Endothelial cell of umbilical vein (primary cell): ENCODE measurements around the gene DLGAP1. TPM values are rescaled to one million over a fixed set of nuclear protein-coding genes. Genes with fewer than 3 reads are reported as not detected.

Experiments
- BruUV-seq: library from RNA; stranded (reverse); fragments of 400-500 nt; replicated peaks from 2 replicates; lab custom pipeline; 2021; lab: Mats Ljungman, UMichigan
- CTCF ChIA-PET: fragments of 300-600, 350-600 bp; sonication (Branson Sonifier 250); formaldehyde crosslinking; loops from one replicate; lab custom pipeline; 2021; ENCODE audit warnings: antibody characterized with exemption, inconsistent platforms; lab: Charles Lee
- POLR2A ChIA-PET: fragments of 300-600, 350-600 bp; sonication (Branson Sonifier 250); formaldehyde crosslinking; loops from one replicate; lab custom pipeline; 2021; ENCODE audit warnings: antibody characterized with exemption, inconsistent platforms; lab: Charles Lee
- DNase-seq: peaks from one replicate; pipeline ENCODE4 v3.0.0-alpha.2; 2011; ENCODE audit warnings: low read depth, low spot score
- FAIRE-seq: peaks from 2 replicates; lab custom pipeline; 2011; peaks lifted over from hg19 to GRCh38; lab: Jason Lieb, UNC
- H2AFZ ChIP-seq: 2 replicates; pipeline ENCODE4 v1.6.0; 2012; ENCODE audit warnings: low read depth, low read length, control low read depth, inconsistent platforms
- H3K27ac ChIP-seq: 2 replicates; pipeline ENCODE4 v1.5.1; 2011; ENCODE audit warnings: low read depth, mild to moderate bottlenecking, control low read depth, low read length, moderate library complexity; ENCODE audit not compliant: insufficient read depth
- H3K27me3 ChIP-seq, 2 experiments: 2 replicates each; pipeline versions ENCODE4 v1.6.0 to v1.6.1; 2011; ENCODE audit warnings: low read length in 2 of 2, mixed read lengths in 1 of 2; ENCODE audit not compliant: control insufficient read depth in 2 of 2, insufficient read depth in 2 of 2
- H3K36me3 ChIP-seq, 2 experiments: 2 replicates in 1 of 2; 3 replicates in 1 of 2; pipeline ENCODE4 v1.5.1; 2011; ENCODE audit warnings: low read length in 2 of 2, mild to moderate bottlenecking in 1 of 2, moderate library complexity in 1 of 2; ENCODE audit not compliant: control insufficient read depth in 2 of 2, insufficient read depth in 2 of 2; ENCODE audit errors: extremely low read depth in 1 of 2
- H3K4me1 ChIP-seq: 3 replicates; pipeline ENCODE4 v1.5.1; 2011; ENCODE audit warnings: mild to moderate bottlenecking, low read length; ENCODE audit not compliant: control insufficient read depth, insufficient read depth; ENCODE audit errors: extremely low read depth
- H3K4me2 ChIP-seq: 2 replicates; pipeline ENCODE4 v1.6.1; 2011; ENCODE audit warnings: low read length, control low read depth, mixed read lengths; ENCODE audit not compliant: insufficient read depth
- H3K4me3 ChIP-seq, 3 experiments: fragments of 200-600 bp in 1 of 3; sonication (generic), shearing (Covaris generic) in 1 of 3; replicated peaks in 1 of 3; 2 replicates each; pipeline ENCODE4 v1.5.1; 2011 to 2016; ENCODE audit warnings: control low read depth in 3 of 3, low read length in 3 of 3, mild to moderate bottlenecking in 2 of 3, inconsistent platforms in 1 of 3, low read depth in 1 of 3, moderate library complexity in 1 of 3; ENCODE audit not compliant: insufficient read depth in 1 of 3
- H3K79me2 ChIP-seq: 2 replicates; pipeline ENCODE4 v1.6.0; 2012; ENCODE audit warnings: low read length, inconsistent platforms; ENCODE audit not compliant: control insufficient read depth, insufficient read depth
- H3K9ac ChIP-seq: replicated peaks from 2 replicates; pipeline ENCODE3; 2011; ENCODE audit warnings: low read length, control low read depth; ENCODE audit not compliant: insufficient read depth; ENCODE audit errors: extremely low read depth
- H3K9me1 ChIP-seq: replicated peaks from 3 replicates; pipeline ENCODE4 v1.6.0; 2011; ENCODE audit warnings: mild to moderate bottlenecking, low read length; ENCODE audit not compliant: control insufficient read depth, insufficient read depth; ENCODE audit errors: extremely low read depth
- H3K9me3 ChIP-seq: replicated peaks from 2 replicates; pipeline ENCODE4 v1.5.1; 2012; ENCODE audit warnings: low read length, inconsistent platforms; ENCODE audit not compliant: control insufficient read depth, insufficient read depth
- H4K20me1 ChIP-seq: replicated peaks from 2 replicates; pipeline ENCODE3; 2011; ENCODE audit warnings: mild to moderate bottlenecking, low read length; ENCODE audit not compliant: control insufficient read depth, insufficient read depth; ENCODE audit errors: extremely low read depth
- EZH2 ChIP-seq: IDR thresholded peaks from 2 replicates; pipeline ENCODE4 v1.6.1; 2012; ENCODE audit warnings: borderline replicate concordance, low read depth, mild to moderate bottlenecking, moderate library complexity, low read length, inconsistent platforms; ENCODE audit not compliant: severe bottlenecking
- FOS ChIP-seq: IDR thresholded peaks from 2 replicates; pipeline ENCODE4 v1.6.1; 2011; ENCODE audit warnings: mild to moderate bottlenecking, low read length, moderate library complexity, borderline replicate concordance; ENCODE audit not compliant: insufficient read depth
- GATA2 ChIP-seq: IDR thresholded peaks from 2 replicates; pipeline ENCODE4 v1.7.0; 2011; ENCODE audit warnings: low read depth, mild to moderate bottlenecking, moderate library complexity, mixed read lengths, low read length; ENCODE audit not compliant: insufficient read length, insufficient read depth
- JUN ChIP-seq: IDR thresholded peaks from 2 replicates; pipeline ENCODE4 v1.6.1; 2011; ENCODE audit warnings: borderline replicate concordance, low read depth; ENCODE audit not compliant: insufficient read length, insufficient read depth
- MYC ChIP-seq: IDR thresholded peaks from one replicate; pipeline ENCODE4 v1.6.1; 2011; ENCODE audit warnings: mild to moderate bottlenecking, low read depth, low read length
- POLR2A ChIP-seq: IDR thresholded peaks from 2 replicates; pipeline ENCODE4 v1.6.1; 2012; ENCODE audit warnings: low read depth, mild to moderate bottlenecking, control low read depth, low read length
- POLR2AphosphoS5 ChIP-seq: IDR thresholded peaks from 2 replicates; pipeline ENCODE4 v1.6.1; 2012; ENCODE audit warnings: low read depth, mild to moderate bottlenecking, control low read depth, low read length, moderate library complexity; ENCODE audit not compliant: insufficient read depth
- dilution Hi-C: fragments of 300-500 bp; cut with MboI; formaldehyde crosslinking; loops from one replicate; pipeline ENCODE4 v1.15.0; 2019; ENCODE audit warnings: low sequenced_read_pairs; ENCODE audit not compliant: extremely low pct_ligation_motif_present
- intact Hi-C: fragments of 100-400 bp; cut with micrococcal nuclease; formaldehyde crosslinking; loops from one replicate; pipeline ENCODE4 v1.10.0; 2022
- polyA plus RNA-seq, 4 experiments: library from polyadenylated mRNA; depleted of rRNA in 3 of 4; stranded (reverse) in 3 of 4; unstranded in 1 of 4; fragments of >200 nt; gene quantifications; 2 replicates each; pipeline versions ENCODE4 v1.2.1 to v1.2.3, GENCODE V29; 2011 to 2012; ENCODE audit warnings: missing spikeins in 1 of 4
- total RNA-seq: library from RNA; stranded (reverse); gene quantifications from 2 replicates; pipeline ENCODE4 v1.2.3, GENCODE V29; 2021
- TF ChIP-seq, protein P1 (sequence below), 2 donors: IDR thresholded peaks; 1 replicate in 1 of 2; 2 replicates in 1 of 2; pipeline ENCODE4 v1.5.1; 2011; ENCODE audit warnings: low read length in 2 of 2, mild to moderate bottlenecking in 2 of 2, moderate library complexity in 2 of 2, control low read depth in 1 of 2, inconsistent platforms in 1 of 2, low read depth in 1 of 2; ENCODE audit not compliant: insufficient read depth in 1 of 2; ENCODE audit errors: extremely low read depth in 1 of 2
- TF ChIP-seq, protein P2 (sequence below): IDR thresholded peaks from 2 replicates; pipeline ENCODE4 v1.6.1; 2011; ENCODE audit not compliant: insufficient read depth, insufficient read length

Gene DLGAP1
- total and polyA plus RNA-seq, 2 donors (not counting 3 experiments of a cell fraction or from before 2014, with no cell fraction given), result 0.04 TPM; not detected in 1

GRCh38 chr18:4445902-4446301 is 9.2 kb downstream of the DLGAP1 start:
- BruUV-seq, result no TSS peak
- ChIA-PET POLR2A (no interaction called here), CTCF (no interaction called here)
- Histone ChIP-seq H3K9me1 (no peaks in the 10 kb centered on the region), H3K9ac (no peak overlapping the region), H4K20me1 (no peaks in the 10 kb centered on the region), H2AFZ (no peak overlapping the region), H3K9me3 (no peaks in the 10 kb centered on the region), H3K4me1 (no peaks in the 10 kb centered on the region), H3K27me3 (no peaks in the 10 kb centered on the region), H3K4me2 (no peak overlapping the region), H3K79me2 (no peaks in the 10 kb centered on the region), H3K4me3 (no peak overlapping the region), H3K27ac (no peak overlapping the region), H3K36me3 (no peaks in the 10 kb centered on the region)
- intact Hi-C loops, result no loop called here
- dilution Hi-C loops, result no loop called here
- DNase-seq (no peak), FAIRE-seq (no peak)
- TF ChIP-seq JUN, result no peak
- TF ChIP-seq POLR2AphosphoS5, result no peak
- TF ChIP-seq, protein P1, sequence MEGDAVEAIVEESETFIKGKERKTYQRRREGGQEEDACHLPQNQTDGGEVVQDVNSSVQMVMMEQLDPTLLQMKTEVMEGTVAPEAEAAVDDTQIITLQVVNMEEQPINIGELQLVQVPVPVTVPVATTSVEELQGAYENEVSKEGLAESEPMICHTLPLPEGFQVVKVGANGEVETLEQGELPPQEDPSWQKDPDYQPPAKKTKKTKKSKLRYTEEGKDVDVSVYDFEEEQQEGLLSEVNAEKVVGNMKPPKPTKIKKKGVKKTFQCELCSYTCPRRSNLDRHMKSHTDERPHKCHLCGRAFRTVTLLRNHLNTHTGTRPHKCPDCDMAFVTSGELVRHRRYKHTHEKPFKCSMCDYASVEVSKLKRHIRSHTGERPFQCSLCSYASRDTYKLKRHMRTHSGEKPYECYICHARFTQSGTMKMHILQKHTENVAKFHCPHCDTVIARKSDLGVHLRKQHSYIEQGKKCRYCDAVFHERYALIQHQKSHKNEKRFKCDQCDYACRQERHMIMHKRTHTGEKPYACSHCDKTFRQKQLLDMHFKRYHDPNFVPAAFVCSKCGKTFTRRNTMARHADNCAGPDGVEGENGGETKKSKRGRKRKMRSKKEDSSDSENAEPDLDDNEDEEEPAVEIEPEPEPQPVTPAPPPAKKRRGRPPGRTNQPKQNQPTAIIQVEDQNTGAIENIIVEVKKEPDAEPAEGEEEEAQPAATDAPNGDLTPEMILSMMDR (IDR thresholded peaks at IDR 0.05; ENCODE audit: extremely low read depth in 1 of 2, insufficient read depth in 1 of 2, low read depth in 1 of 2, low read length in 2 of 2), result no peak
- no peak for TF ChIP-seq POLR2A
- TF ChIP-seq GATA2, result no peak
- no peak for TF ChIP-seq FOS
- TF ChIP-seq MYC, result no peak
- TF ChIP-seq, protein P2, sequence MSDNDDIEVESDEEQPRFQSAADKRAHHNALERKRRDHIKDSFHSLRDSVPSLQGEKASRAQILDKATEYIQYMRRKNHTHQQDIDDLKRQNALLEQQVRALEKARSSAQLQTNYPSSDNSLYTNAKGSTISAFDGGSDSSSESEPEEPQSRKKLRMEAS, result no peak
- TF ChIP-seq EZH2, result no peak
